GOT3 (cell line): ENCODE measurements around the gene BLOC1S5.
A peak's percentile ranks its signal among the peaks of the same experiment; 100 is the strongest.

Source experiments
- DNase-seq: peaks from one replicate; lab custom pipeline; 2025; ENCODE audit warnings: mixed read lengths; lab: John Stamatoyannopoulos, UW

BLOC1S5 gene, protein sequence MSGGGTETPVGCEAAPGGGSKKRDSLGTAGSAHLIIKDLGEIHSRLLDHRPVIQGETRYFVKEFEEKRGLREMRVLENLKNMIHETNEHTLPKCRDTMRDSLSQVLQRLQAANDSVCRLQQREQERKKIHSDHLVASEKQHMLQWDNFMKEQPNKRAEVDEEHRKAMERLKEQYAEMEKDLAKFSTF

DNA sequence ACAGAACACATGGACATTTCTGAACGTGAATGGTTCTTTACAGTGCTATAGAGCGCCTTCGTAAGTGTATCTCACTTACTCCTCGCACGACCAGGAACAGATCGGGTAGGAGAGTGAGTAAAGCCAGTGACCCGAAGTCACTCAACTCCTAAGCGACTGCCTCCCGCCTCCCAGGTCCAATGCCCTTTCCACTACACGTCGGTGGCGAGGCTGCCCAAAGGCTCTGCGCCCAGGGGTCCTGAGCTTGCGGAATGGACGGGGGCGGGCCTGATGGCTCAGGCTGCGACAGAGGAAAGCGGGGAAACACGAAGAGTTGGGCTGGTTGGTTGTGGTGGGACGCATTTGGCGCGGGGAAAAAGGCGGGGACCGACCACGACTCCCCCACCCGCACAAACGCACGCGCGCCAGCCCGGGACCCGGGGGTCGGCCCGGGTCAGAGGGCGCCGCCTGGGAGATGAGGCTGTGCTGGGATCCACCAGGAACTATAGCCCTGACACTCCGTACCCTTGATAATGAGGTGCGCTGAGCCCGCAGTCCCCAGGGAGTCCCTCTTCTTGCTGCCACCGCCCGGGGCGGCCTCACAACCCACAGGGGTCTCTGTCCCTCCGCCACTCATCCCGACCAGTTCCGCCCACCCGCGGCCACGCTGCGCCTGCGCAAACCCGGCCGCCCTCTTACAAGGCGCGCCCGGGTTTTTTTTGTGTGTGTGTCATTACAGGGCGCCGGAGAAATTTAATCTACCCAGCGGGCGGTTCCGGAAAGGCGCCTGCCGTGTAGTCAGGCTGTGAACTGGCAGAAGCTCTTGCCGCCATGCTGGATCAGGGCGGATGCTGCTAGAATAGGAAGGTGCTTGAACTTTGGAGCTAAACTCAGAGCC, at the start of gene BLOC1S5:
BLOC1S5 (minus strand) TSS at position 629 of the 877 bp plus-strand sequence; CDS start at position 616, 13 bp downstream.
- peak; percentile 78 for DNase-seq

GRCh38 chr6:8113131-8113654, 49.0 kb upstream of the BLOC1S5 start:
- DNase-seq: no peak

DNA sequence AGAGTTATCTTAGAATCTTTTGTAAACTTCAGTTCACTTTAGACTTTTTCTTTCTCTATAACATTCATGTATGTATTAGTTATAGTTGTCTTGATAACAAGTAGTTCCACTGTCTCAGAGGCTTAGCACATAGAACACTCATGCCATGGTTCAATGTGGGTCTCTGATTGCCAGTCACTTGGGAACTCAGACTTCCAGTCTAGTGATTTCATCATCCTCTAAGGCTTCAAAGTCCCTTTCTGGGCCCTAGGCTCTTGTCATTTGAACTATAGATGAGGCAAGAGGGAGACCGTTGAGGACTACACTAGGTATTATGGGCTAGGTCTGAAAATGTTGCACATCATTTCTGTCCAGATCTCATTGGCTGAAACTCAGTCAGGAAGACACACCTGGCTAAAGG, 46.5 kb upstream of the BLOC1S5 start:
- no peak for DNase-seq

GRCh38 chr6:8110117-8110721, 46.0 kb upstream of the BLOC1S5 start:
- DNase-seq: no peak

DNA sequence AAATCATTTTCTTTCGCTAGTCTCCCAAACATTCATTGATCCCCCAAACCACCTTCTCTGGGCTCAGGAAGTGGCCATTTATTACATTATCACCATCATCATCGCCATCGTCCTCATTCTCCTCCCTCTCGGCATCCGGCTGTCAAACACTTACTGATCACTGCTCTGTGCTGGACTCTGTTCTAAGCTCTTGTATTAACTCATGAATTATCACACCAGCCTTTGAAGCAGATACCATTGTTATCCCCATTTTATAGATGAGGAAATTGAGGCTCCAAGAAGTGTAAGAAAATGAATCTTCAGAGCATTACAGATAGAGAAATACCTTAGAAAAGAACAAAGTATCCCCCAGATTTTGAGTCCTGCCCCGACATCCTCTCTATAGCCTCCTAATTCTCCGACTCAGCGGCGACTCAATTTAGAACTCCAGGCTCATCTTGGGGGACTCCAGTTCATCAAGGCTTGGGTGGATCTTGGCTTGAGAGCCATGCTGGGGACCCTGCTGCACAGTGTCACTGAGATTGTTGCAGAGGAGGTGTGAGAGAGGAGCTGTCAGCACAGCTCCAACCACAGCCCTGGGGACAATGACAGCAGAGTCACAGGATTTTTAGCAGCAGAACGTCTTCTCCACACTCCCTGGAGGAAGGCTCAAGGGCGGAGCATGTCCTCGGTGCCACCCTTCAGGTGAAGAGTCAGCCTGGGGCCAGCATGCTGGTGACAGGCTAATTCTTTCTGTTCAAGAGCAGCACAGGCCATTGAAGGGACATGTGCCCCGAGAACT, 44.8 kb upstream of the BLOC1S5 start:
- DNase-seq: no peak

- DNase-seq: no peak
Observed at GRCh38 chr6:8108031-8108660, 44.0 kb upstream of the BLOC1S5 start.

GRCh38 chr6:8105791-8106190, 41.6 kb upstream of the BLOC1S5 start:
- DNase-seq: no peak

GRCh38 chr6:8103726-8104125, 39.5 kb upstream of the BLOC1S5 start:
- DNase-seq: no peak

GRCh38 chr6:8102122-8102958, 38.2 kb upstream of the BLOC1S5 start, which contains the start of gene EEF1E1:
Gene EEF1E1, minus strand, starts transcription at chr6:8102548. Its CDS starts 27 bp downstream, at chr6:8102521.
- DNase-seq: peak; percentile 71

DNA sequence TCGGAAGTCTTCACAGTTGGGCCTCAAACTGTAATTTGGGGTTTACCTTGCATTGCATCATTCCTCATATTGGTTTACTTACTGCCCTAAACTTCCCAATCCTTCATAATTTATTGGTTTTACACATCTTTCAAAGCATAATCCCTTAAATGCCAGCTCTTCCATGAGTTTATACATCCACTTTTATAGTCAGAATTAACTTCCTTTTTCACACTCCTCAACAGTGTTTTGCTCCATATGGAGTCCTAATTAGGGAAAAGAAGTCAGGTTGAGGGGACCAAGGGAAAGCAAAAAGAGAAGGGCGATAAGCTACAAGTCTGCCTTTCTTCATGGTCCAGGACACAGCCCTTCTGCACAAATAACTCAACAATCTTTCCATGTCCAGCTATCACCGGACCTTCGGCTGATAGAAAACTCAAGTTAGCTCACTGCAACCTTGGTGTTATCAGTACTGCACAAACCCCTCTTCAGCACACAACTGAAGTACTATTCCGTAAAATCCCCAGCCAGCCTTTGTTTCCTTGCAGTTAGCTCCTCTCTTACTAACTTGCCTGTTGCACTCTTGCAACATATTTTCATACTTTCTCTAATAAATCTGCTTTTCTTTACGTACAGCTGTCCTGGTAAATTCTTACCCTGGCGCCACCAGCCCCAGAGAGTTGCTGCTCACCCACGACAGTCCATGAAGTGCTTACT, 36.1 kb upstream of the BLOC1S5 start:
- no peak for DNase-seq

DNA sequence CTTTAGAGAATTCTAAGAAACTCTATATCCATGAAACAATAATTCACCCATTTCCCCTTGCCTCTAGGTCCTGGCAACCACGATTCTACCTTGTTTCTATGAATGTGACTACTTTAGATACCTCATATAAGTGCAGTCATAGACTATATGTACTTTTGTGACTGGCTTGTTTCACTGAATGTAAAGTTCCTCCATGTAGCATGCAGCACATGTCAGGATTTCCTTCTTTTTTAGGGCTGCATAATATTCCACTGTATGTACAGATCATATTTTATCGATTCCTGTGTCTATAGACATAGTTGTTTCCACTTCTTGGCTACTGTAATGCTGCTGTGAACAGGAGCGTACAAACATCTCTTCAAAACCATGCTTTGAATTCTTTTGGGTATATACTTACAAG, 26.5 kb upstream of the BLOC1S5 start:
- no peak for DNase-seq

DNA sequence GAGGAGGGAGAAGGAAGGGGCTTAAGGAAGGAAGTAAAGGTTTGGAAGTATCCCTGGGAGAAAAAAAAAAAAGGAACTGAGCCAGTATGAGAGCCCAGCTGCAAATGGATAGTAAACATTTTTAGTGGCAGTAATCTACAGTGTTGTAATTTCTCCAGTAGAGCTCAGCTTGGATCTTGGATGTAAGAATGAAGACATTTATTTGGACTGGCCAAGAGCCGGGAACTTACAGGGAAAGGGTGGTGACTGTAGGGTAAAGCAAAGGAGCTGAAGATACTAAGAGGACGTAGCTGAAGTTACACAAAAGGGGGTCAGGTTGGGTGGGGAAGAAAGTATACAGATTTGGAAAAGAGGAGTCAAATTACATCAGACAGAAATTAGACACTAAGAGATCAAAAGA, 24.7 kb upstream of the BLOC1S5 start:
- no peak for DNase-seq

- DNase-seq: no peak
Observed at GRCh38 chr6:8087870-8088754, 23.9 kb upstream of the BLOC1S5 start.

DNA sequence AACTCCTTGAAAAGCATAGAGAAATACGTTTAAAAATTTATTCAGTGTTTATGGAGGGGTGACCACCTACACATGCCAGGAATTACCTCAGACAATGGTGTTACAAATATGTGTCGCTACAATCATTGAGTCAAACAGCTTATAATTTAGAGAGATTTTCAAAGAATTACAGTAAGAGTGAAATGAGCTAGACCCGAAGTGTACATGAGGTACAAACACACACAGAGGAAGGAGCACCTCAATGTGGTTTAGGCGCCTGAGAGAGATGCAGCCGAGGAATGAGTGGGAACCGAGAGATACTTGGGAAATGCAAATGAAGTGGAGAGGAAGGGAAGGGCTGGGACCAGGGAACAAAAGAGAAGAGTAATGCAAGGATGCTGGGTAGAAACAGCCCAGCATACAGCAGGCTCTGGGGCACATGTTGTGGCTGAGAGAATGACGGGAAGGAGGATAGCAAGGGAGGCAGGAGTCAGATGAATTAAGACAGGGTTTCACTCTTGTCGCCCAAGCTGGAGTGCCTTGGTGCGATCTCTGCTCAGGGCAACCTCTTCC, 22.6 kb upstream of the BLOC1S5 start:
- DNase-seq: no peak

- peak; percentile 35 for DNase-seq
Observed at GRCh38 chr6:8085053-8085511, 20.9 kb upstream of the BLOC1S5 start.

DNA sequence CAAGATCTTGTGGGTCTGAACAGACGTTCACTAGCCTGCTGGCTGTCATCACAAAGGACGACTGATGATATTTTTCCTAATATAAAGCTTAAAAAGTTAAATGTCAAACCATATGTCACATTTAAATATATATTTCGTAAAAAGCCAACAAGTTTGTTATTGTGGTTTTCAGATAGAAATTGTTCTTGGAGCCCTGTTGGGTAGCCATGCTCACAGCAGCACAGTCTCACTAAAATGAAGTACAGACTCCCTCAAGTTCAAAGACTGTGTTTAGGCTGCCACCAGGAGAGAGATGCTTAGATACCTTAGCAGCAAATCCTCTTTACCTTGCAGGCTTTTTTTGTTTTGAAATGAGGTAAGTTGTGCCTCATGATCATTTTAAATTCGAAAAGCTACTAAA, 20.4 kb upstream of the BLOC1S5 start:
- no peak for DNase-seq

DNA sequence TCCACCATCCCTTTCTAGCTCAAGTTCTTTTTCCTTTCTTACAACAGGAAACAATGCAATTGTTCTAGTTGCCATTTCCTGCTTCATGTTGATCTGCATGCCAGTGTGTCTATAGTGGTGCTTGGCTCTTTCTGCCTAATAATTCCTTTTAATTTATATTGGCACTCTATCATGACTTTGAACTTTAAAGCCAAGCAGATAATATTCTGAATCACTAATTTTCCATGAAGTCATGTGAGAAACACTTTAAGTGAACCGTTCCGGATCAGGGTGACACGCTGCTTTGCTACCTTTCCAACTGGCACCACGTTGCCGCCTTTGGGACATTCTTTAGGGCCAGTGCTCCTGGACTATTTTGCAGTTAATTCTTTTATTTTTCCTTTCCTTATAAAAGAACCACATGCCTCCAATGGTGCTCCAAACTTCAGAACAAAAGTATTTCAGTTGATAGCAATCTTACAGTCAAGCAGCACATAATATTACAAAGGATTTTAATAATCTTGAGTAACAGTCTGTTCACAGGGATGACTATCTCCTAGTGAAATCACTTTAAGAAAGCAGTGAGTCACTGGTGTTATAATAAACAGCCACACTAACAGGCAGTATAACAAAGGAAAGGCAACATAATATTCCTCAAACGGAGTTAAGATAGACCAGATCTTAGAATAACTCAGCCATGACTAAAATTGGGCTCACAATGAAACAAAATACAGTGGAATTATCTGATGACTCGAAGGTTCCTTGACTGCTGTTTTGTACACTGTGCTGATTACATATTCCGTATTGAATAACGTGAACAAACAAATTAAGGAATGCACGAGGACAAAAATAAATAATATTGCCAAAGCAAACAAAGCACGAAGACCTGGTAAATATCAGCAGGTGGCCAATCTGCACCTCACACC, 19.0 kb upstream of the BLOC1S5 start:
- no peak for DNase-seq
